GM19324 (cell line): ENCODE results near the gene CD63.
"Not testable (repeated sequence)": the region's sequence is repeated elsewhere in the genome, so short reads cannot be mapped to it uniquely, and the experiment has no call there.

Source experiments
- ATAC-seq: cut with Tn5 transposase; IDR thresholded peaks from one replicate; pipeline ENCODE4 v1.9.1; 2021; ENCODE audit warnings: mild to moderate bottlenecking, moderate library complexity; ENCODE audit not compliant: unreplicated experiment, low FRiP score

CD63 gene

GRCh38 chr12:55728939-55729818 lies at the start of gene CD63:
Gene CD63, minus strand, starts transcription at chr12:55729009. Its CDS starts 668 bp downstream, at chr12:55728341.
- peak; percentile 82 for ATAC-seq

GRCh38 chr12:55777856-55778255 lies 49.0 kb upstream of the CD63 start:
- ATAC-seq = no peak

DNA sequence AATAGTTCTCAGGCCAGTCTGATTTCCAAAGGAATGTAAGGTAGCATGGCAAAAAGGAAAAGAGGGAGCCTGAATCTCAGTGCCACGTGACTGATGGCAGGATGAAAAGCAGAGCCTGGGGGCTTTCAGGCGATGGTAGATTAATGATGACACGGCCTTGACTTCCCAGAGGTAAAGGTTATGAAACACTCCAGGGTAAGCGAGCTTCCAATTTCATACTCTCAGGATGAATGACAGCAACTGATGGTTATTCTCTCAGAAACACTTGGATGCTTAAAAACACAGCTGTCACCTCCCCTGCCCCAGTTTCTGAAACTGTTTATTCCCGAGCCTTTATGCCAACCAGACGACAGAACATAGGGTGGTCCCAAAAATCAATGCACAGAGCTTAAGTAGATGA lies 42.9 kb upstream of the CD63 start:
- no peak for ATAC-seq

DNA sequence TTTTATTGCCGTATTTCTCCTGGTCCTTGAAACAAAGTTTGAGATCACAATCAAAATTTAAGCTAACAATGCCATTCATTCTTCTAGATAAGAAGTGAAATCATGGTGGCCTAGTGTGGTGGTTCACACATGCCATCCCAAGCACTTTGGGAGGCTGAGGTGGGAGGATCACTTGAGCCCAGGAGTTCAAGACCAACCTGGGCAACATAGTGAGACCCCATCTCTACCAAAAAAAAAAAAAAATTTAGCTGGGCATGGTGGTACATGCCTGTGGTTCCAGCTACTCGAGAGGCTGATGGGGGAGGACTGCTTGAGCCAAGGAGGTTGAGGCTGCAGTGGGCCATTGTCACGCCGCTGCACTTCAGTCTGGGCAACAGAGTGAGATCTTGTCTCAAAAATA lies 38.3 kb upstream of the CD63 start:
- ATAC-seq = no peak

DNA sequence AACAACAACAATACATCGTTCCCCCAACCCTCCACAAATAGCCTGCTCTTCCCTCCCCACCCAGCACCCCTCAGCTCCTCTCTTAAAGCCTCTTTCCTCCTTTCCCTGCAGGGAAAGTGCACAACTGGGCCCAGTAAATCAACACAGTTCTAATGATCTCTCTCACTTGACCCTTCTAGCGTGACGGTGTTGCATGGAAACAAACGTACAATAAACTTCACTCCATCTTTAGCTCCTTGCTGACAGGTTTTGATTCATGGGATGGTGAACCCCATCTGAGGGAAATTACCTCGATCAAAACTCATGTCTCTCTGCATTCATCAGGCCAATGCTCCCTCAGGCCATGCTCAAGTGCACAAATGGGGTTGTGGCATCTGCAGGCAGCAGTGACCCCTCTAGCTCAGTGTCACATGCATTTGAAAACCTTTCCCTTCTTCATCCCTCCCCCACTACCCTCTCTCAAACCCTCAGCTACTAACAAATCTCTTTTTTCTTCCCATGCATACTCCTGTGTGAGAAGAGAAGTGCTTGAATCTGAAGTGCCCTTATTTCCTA lies 37.0 kb upstream of the CD63 start:
- no peak for ATAC-seq

GRCh38 chr12:55762646-55763045 lies 33.8 kb upstream of the CD63 start:
- ATAC-seq = no peak

DNA sequence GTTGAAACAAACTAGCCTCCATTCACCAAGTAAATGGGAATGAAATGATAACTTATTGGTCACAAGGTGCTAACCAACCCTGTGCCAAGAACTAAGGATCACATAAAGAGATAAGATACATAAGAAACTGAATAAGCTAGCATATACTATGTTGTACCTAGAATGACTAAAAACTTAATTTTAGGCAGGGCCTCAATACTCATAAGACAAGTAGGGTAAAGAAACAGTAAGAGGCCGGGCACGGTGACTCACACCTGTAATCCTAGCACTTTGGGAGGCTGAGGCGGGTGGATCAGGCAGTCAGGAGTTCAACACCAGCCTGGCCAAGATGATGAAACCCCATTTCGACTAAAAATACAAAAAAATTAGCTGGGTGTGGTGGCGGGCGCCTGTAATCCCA lies 31.9 kb upstream of the CD63 start:
- ATAC-seq = no peak

GRCh38 chr12:55758575-55758974 lies 29.8 kb upstream of the CD63 start:
- not testable (repeated sequence) for ATAC-seq

DNA sequence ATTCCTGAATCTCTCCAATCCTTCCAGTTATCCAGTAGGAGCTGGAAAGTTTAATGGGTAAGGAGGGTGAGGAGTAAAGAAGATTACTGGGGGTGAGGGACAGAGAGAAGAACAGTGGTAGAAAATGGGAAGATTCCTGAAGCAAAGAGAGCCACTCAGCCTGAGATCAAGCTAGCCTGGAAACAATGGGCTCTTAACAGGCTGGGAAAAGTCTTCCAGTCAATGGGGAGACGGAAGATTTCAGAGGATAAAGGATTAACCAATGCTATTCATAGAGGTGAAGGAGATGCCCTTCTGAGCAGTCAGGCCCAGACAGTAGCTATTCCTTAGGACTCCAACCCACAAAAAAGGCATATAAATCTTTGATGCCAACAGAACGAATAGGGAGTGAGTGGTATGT lies 28.9 kb upstream of the CD63 start:
- no peak for ATAC-seq

- no peak for ATAC-seq
Observed at GRCh38 chr12:55755246-55755645, 26.4 kb upstream of the CD63 start.

DNA sequence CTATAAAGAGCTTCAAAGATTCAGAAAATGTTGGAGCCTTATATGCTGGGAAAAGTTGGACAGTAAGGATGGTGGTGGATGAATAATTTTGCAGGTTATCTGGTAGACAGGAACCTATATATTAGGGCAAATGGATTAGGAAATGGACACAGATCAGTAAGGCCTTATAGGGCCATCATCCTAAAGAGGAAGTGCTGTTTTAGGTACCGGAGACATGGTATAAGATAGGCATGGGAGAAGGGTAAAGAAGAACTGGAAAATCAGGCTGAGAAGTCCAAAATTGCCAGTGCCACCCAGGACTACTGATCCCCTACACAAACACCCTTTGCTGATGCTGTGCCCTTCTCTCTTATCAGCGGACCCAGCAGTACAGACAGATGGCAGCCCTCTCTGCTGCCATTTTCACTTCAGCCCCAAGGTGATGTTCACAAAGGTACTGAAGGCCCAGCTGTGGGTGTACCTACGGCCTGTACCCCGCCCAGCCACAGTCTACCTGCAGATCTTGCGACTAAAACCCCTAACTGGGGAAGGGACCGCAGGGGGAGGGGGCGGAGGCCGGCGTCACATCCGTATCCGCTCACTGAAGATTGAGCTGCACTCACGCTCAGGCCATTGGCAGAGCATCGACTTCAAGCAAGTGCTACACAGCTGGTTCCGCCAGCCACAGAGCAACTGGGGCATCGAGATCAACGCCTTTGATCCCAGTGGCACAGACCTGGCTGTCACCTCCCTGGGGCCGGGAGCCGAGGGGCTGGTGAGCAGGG lies 19.6 kb upstream of the CD63 start:
- ATAC-seq = no peak

GRCh38 chr12:55746913-55747231 lies 18.1 kb upstream of the CD63 start:
- no peak for ATAC-seq

DNA sequence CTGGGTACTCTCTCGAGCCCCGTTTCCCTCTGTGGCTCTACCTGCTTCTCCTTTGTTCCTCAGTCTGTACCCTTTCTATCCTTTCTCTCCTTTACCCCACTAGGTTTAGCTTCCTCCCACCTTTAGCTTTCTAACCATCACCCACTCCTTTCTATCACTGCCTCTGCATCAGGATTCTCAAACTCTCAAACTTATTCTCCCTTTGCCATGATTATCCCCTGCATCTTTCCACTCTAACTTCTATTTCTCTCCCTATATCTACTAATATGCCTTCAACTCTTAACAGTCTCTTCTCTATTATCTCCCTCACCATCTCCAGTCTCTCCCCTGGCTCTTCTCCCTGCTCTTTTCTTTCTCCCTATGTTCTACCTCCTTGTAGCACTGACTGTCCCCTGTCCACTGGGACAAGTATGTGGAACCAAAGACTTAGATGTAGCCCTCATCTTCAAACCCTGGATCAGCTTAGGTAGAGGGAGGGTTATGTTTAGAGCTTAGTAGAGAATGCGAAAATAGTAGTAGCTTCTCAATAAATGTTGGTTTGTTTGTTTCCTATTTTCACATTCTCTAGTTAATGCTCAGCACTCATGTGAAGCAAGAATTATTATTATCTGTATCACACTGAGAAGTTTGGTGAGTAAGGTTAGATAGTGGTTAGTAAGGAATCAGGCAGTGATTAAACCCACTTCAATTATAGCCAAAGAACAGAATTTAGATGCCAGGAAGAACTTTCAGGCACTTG lies 17.5 kb upstream of the CD63 start:
- ATAC-seq = no peak

GRCh38 chr12:55745361-55746173 lies 16.8 kb upstream of the CD63 start:
- ATAC-seq = no peak

GRCh38 chr12:55744340-55745030 lies 15.7 kb upstream of the CD63 start:
- ATAC-seq = no peak

- ATAC-seq = peak; percentile 44
Observed at GRCh38 chr12:55743406-55744339, 14.9 kb upstream of the CD63 start.

DNA sequence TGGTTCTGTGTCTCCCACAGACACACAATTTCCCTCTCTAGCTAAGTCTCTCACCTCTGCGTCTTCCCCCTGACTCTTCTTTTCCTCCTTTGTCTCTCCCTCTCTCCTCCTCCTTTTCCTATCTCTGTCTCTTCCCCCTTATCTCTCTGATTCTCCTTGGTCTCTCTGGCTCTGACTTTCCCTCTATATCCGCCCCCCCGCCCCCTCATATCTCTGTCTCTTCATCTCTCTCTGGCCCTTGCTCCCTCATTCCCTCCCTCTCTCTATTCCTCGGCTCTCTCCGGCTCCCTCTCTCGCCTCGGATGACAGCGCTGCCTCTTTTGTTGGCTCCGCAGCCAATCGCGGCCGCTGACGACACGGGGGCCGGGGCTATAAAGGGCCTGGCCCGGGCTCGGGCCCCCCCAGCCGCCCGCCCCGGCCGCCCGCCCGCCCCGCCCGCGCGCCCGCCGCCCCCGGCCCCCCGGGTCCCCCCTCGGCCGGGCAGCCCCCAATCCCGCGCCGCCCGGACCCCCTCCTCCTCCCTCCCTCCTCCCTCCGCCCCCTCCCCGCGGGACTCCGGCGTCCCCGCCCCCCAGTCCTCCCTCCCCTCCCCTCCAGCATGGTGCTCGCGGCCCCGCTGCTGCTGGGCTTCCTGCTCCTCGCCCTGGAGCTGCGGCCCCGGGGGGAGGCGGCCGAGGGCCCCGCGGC lies 14.1 kb upstream of the CD63 start, which contains the start of gene GDF11:
Gene GDF11 (plus strand): TSS at position 404 of the 687 bp plus-strand sequence. CDS start 195 bp downstream, at position 599.
- peak; percentile 39 for ATAC-seq
